IMR-90 (cell line): ENCODE results near the gene SYT8. TPM values are rescaled to one million over a fixed set of nuclear protein-coding genes. Genes with fewer than 3 reads are reported as not detected.
A peak's percentile ranks its signal among the peaks of the same experiment; 100 is the strongest.

Source experiments
- ATAC-seq: fragments of 200-7000 bp; cut with Tn5 transposase; 2 replicates; pipeline ENCODE4 v1.9.1; 2020; ENCODE audit warnings: low read depth, mild to moderate bottlenecking, moderate library complexity
- BruUV-seq: library from RNA; stranded (reverse); fragments of 400-500 nt; replicated peaks from 2 replicates; lab custom pipeline; 2021; lab: Mats Ljungman, UMichigan
- CTCF ChIA-PET: fragments of 300-600 bp; formaldehyde crosslinking; extraction: SDS; loops from one replicate; lab custom pipeline; 2021; ENCODE audit warnings: antibody characterized with exemption; lab: Yijun Ruan, JAX
- POLR2A ChIA-PET: fragments of 300-600 bp; sonication (Branson Sonifier 250); formaldehyde crosslinking; loops from one replicate; lab custom pipeline; 2022; ENCODE audit warnings: antibody characterized with exemption; ENCODE audit not compliant: unreplicated experiment; lab: Charles Lee
- DNase-seq: peaks from one replicate; pipeline ENCODE4 v3.0.0; 2013
- H2AFZ ChIP-seq: replicated peaks from 2 replicates; pipeline ENCODE3; 2013; ENCODE audit warnings: low read length, mild to moderate bottlenecking; ENCODE audit not compliant: poor library complexity
- H2AK5ac ChIP-seq: 2 replicates; pipeline ENCODE4 v1.6.1; 2013; ENCODE audit warnings: low read depth, low read length, inconsistent platforms
- H2AK9ac ChIP-seq: replicated peaks from 2 replicates; pipeline ENCODE3; 2013; ENCODE audit warnings: mild to moderate bottlenecking, low read depth, low read length, moderate library complexity; ENCODE audit not compliant: poor library complexity
- H2BK120ac ChIP-seq: 2 replicates; pipeline ENCODE4 v1.6.1; 2013; ENCODE audit warnings: low read depth, low read length, inconsistent platforms
- H2BK15ac ChIP-seq: 3 replicates; pipeline ENCODE4 v1.6.1; 2013; ENCODE audit warnings: low read depth, low read length, inconsistent platforms
- H2BK20ac ChIP-seq: 2 replicates; pipeline ENCODE4 v1.6.1; 2013; ENCODE audit warnings: low read depth, mild to moderate bottlenecking, inconsistent platforms, low read length, moderate library complexity
- H2BK5ac ChIP-seq: 2 replicates; pipeline ENCODE4 v1.6.1; 2013; ENCODE audit warnings: mild to moderate bottlenecking, low read depth, low read length, inconsistent platforms; ENCODE audit not compliant: poor library complexity, severe bottlenecking
- H3K14ac ChIP-seq: replicated peaks from 2 replicates; pipeline ENCODE4 v1.6.1; 2013; ENCODE audit warnings: low read depth, low read length, inconsistent platforms
- H3K18ac ChIP-seq: 2 replicates; pipeline ENCODE4 v1.6.1; 2013; ENCODE audit warnings: low read depth, low read length, control low read depth
- H3K23ac ChIP-seq: 2 replicates; pipeline ENCODE4 v1.6.1; 2013; ENCODE audit warnings: low read depth, low read length, inconsistent platforms
- H3K27ac ChIP-seq: 2 replicates; pipeline ENCODE4 v1.5.1; 2013; ENCODE audit warnings: mild to moderate bottlenecking, control low read depth, low read length; ENCODE audit not compliant: insufficient read depth
- H3K27me3 ChIP-seq: 2 replicates; pipeline ENCODE4 v1.6.1; 2013; ENCODE audit warnings: low read length; ENCODE audit not compliant: control insufficient read depth, insufficient read depth
- H3K36me3 ChIP-seq: 2 replicates; pipeline ENCODE4 v1.6.1; 2013; ENCODE audit warnings: low read length, mixed read lengths; ENCODE audit not compliant: control insufficient read depth, insufficient read depth
- H3K4ac ChIP-seq: 2 replicates; pipeline ENCODE4 v1.6.1; 2013; ENCODE audit warnings: low read depth, low read length, inconsistent platforms
- H3K4me1 ChIP-seq: 2 replicates; pipeline ENCODE4 v1.6.1; 2013; ENCODE audit warnings: low read length, mixed read lengths; ENCODE audit not compliant: control insufficient read depth, insufficient read depth
- H3K4me2 ChIP-seq: 2 replicates; pipeline ENCODE4 v1.6.1; 2013; ENCODE audit warnings: low read depth, mild to moderate bottlenecking, control low read depth, low read length, moderate library complexity
- H3K4me3 ChIP-seq: 2 replicates; pipeline ENCODE4 v1.5.1; 2013; ENCODE audit warnings: low read depth, mild to moderate bottlenecking, control low read depth, low read length, moderate library complexity; ENCODE audit not compliant: insufficient read depth
- H3K56ac ChIP-seq: 2 replicates; pipeline ENCODE4 v1.6.1; 2013; ENCODE audit warnings: low read length, inconsistent platforms; ENCODE audit not compliant: insufficient read depth; ENCODE audit errors: extremely low read depth
- H3K79me1 ChIP-seq, 2 experiments: 2 replicates each; pipeline ENCODE4 v1.6.1; 2013; ENCODE audit warnings: low read length in 2 of 2, inconsistent platforms in 1 of 2, low read depth in 1 of 2
- H3K9ac ChIP-seq: 2 replicates; pipeline ENCODE4 v1.6.1; 2013; ENCODE audit warnings: low read depth, low read length, control low read depth
- H3K9me1 ChIP-seq: 2 replicates; pipeline ENCODE4 v1.6.1; 2013; ENCODE audit warnings: low read length, inconsistent platforms; ENCODE audit not compliant: insufficient read depth
- H3K9me3 ChIP-seq: 2 replicates; pipeline ENCODE4 v1.6.1; 2013; ENCODE audit warnings: low read length; ENCODE audit not compliant: control insufficient read depth, insufficient read depth
- H4K20me1 ChIP-seq: 2 replicates; pipeline ENCODE4 v1.6.1; 2013; ENCODE audit warnings: low read length, inconsistent platforms; ENCODE audit not compliant: insufficient read depth
- H4K5ac ChIP-seq: 2 replicates; pipeline ENCODE4 v1.6.1; 2013; ENCODE audit warnings: mild to moderate bottlenecking, low read depth, low read length, control low read depth
- H4K8ac ChIP-seq, 2 experiments: 2 replicates each; pipeline ENCODE4 v1.6.1; 2013; ENCODE audit warnings: low read depth in 2 of 2, low read length in 2 of 2, control low read depth in 1 of 2, inconsistent platforms in 1 of 2
- H4K91ac ChIP-seq: 2 replicates; pipeline ENCODE4 v1.6.1; 2013; ENCODE audit warnings: low read depth, low read length, inconsistent platforms; ENCODE audit not compliant: insufficient read depth
- BHLHE40 ChIP-seq: fragments of 150-350 bp; IDR thresholded peaks from 2 replicates; pipeline ENCODE4 v1.6.1; 2016; ENCODE audit warnings: mild to moderate bottlenecking, low read depth, low read length
- CEBPB ChIP-seq: IDR thresholded peaks from 2 replicates; pipeline ENCODE4 v1.6.1; 2012; ENCODE audit warnings: low read depth, low read length, improper control_type of control experiment
- CHD1 ChIP-seq: IDR thresholded peaks from 2 replicates; pipeline ENCODE4 v1.6.1; 2012; ENCODE audit warnings: low read depth, low read length, improper control_type of control experiment
- FOS ChIP-seq: fragments of 150-350 bp; IDR thresholded peaks from 2 replicates; pipeline ENCODE4 v1.6.1; 2016; ENCODE audit warnings: low read depth, low read length
- MAFK ChIP-seq: IDR thresholded peaks from 2 replicates; pipeline ENCODE4 v1.6.1; 2012; ENCODE audit warnings: low read depth, low read length, improper control_type of control experiment
- MAZ ChIP-seq: IDR thresholded peaks from 2 replicates; pipeline ENCODE4 v1.6.1; 2012; ENCODE audit warnings: low read depth, mild to moderate bottlenecking, low read length, improper control_type of control experiment, moderate library complexity, borderline replicate concordance
- MXI1 ChIP-seq: IDR thresholded peaks from 2 replicates; pipeline ENCODE4 v1.6.1; 2012; ENCODE audit warnings: low read depth, mild to moderate bottlenecking, low read length, moderate library complexity, borderline replicate concordance
- NFE2L2 ChIP-seq: fragments of 150-350 bp; IDR thresholded peaks from 2 replicates; pipeline ENCODE4 v1.6.1; 2016; ENCODE audit warnings: low read depth, mild to moderate bottlenecking, low read length
- POLR2A ChIP-seq: IDR thresholded peaks from 2 replicates; pipeline ENCODE4 v1.6.1; 2012; ENCODE audit warnings: mild to moderate bottlenecking, low read depth, low read length
- RAD21 ChIP-seq: IDR thresholded peaks from 2 replicates; pipeline ENCODE4 v1.6.1; 2012; ENCODE audit warnings: low read length, improper control_type of control experiment
- RCOR1 ChIP-seq: IDR thresholded peaks from 2 replicates; pipeline ENCODE4 v1.6.1; 2012; ENCODE audit warnings: mild to moderate bottlenecking, low read length, improper control_type of control experiment; ENCODE audit not compliant: insufficient replicate concordance
- RFX5 ChIP-seq: IDR thresholded peaks from 2 replicates; pipeline ENCODE4 v1.8.0; 2012; ENCODE audit warnings: low read depth, mild to moderate bottlenecking, low read length, moderate library complexity
- SMC3 ChIP-seq: fragments of 150-350 bp; IDR thresholded peaks from 2 replicates; pipeline ENCODE4 v1.6.1; 2016; ENCODE audit warnings: low read depth, mild to moderate bottlenecking, antibody characterized with exemption, low read length, moderate library complexity
- WGBS, 2 experiments: methylation state at CpG; one replicate each; pipeline versions ENCODE4 v1.1.5 to v1.1.7; 2013; ENCODE audit warnings: missing lambda C conversion rate in 2 of 2; ENCODE audit not compliant: insufficient read length in 1 of 2; ENCODE audit errors: extremely low coverage in 2 of 2; 5-methylcytosine and 5-hydroxymethylcytosine counted together
- dilution Hi-C: fragments of 300-500 bp; cut with HindIII; formaldehyde crosslinking; loops from one replicate; pipeline ENCODE4 v1.14.3; 2018; ENCODE audit warnings: low sequenced_read_pairs; ENCODE audit not compliant: unreplicated experiment
- in situ Hi-C: fragments of 300-500 bp; cut with MboI; formaldehyde crosslinking; loops from 3 replicates; pipeline ENCODE4 v1.14.3; 2019; ENCODE audit warnings: low sequenced_read_pairs, inconsistent platforms, mixed read lengths
- intact Hi-C: fragments of 100-400 bp; cut with micrococcal nuclease; formaldehyde crosslinking; loops from 2 replicates; pipeline ENCODE4 v1.10.0; 2022
- polyA plus RNA-seq, 3 experiments: library from polyadenylated mRNA; depleted of rRNA; stranded (reverse); fragments of >200 nt; gene quantifications; 2 replicates each; pipeline ENCODE4 v1.2.3, GENCODE V29; 2012; ENCODE audit warnings: low replicate concordance in 1 of 3
- total RNA-seq: library from RNA; depleted of rRNA; stranded (reverse); fragments of >200 nt; gene quantifications from 2 replicates; pipeline ENCODE4 v1.2.3, GENCODE V29; 2012
- TF ChIP-seq, protein P1 (sequence below): conservative IDR thresholded peaks from 2 replicates; pipeline ENCODE4 v1.5.1; 2012; ENCODE audit warnings: mild to moderate bottlenecking, low read depth, low read length, improper control_type of control experiment
- TF ChIP-seq, protein P2 (sequence below): fragments of 150-350 bp; IDR thresholded peaks from 2 replicates; pipeline ENCODE4 v1.6.1; 2017; ENCODE audit warnings: mild to moderate bottlenecking, antibody characterized with exemption, low read length, low read depth

Gene SYT8
- total and polyA plus RNA-seq, 2 of the 4 experiments (the other 2 are of a cell fraction) = not detected

DNA sequence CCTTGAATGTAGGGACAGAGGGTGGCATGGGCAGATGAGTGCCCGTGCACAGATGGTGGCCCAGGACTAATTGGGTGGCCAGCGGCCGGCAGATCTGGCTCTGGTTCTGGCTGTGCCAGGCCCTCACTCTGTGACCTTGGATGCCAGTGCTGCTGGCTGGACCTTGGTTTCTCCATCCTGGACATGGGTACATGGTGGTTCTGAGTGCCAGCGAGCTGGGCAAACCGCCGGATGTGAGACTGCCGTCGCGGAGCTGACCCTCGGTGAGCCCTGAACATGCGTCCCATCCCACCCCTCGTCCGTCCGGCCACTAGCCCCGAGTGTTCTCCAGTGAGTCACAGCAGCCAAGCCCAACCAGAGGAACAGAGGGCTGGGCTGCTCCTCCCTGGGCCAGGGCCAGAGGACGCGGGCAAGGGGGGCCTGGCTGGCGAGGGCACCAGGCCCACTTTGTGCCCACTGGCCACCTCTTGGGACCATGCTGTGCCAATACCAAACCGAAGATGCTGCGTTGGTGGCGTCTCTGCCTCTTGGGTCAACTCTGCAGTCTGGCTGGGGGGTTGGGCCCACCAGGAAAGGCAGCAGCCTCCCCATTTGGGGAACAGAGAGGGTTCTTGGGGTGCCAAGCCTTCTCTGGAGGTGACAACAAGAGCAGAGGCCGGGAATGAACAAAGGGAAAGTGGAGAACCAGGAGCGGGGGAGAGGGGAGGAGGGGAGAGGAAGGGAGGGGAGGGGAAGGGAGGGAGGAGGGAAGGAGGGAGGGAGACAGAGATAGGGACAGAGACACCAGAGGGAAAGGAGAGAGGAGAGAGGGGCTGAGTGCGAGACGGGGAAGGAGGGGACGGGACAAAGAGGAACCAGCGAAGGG, 28.8 kb downstream of the SYT8 start:
- intact Hi-C loops = no loop called here
- Histone ChIP-seq H4K91ac (peak overlapping the region; percentile 89), H3K36me3 (no peaks in the 10 kb centered on the region), H3K14ac (peak overlapping the region; percentile 62; the same call in 1 of the 2 replicates), H4K8ac (peak overlapping the region; percentile 40 to 79; a peak in 3 of 4 replicates), H3K4me2 (peak overlapping the region; percentile 43; the same call in 1 of the 2 replicates), H3K56ac (no peak overlapping the region; the same call in 1 of the 2 replicates), H3K9me3 (no peaks in the 10 kb centered on the region), H3K27me3 (peaks cover 15% of the 10 kb centered on the region), H2BK15ac (peak overlapping the region; percentile 1; the same call in 2 of the 3 replicates), H2BK20ac (peak overlapping the region; percentile 83), H2BK5ac (peak overlapping the region; percentile 26), H3K23ac (no peak overlapping the region), H3K18ac (peak overlapping the region; percentile 22; the same call in 1 of the 2 replicates), H3K9me1 (peaks cover 4% of the 10 kb centered on the region), H3K79me1 (no peaks in the 10 kb centered on the region), H4K20me1 (no peaks in the 10 kb centered on the region), H3K27ac (peak overlapping the region; percentile 25; the same call in 1 of the 2 replicates), H3K4me3 (no peak overlapping the region), H3K4me1 (peaks cover 14% of the 10 kb centered on the region), H3K9ac (no peak overlapping the region; the same call in 1 of the 2 replicates), H3K4ac (peak overlapping the region; percentile 78), H2BK120ac (peak overlapping the region; percentile 90), H2AK9ac (peak overlapping the region; percentile 98), H2AK5ac (peak overlapping the region; percentile 82), H2AFZ (peak overlapping the region; percentile 91), H4K5ac (peak overlapping the region; percentile 69; the same call in 1 of the 2 replicates)
- dilution Hi-C loops = no loop called here
- BruUV-seq = no TSS peak
- ChIA-PET POLR2A (no interaction called here), CTCF (no interaction called here)
- DNase-seq (peak; percentile 86), ATAC-seq (peak; percentile 99)
- in situ Hi-C loops = no loop called here
- WGBS, 2 experiments = 70% methylated on average over 7 of the region's 27 CpGs; no CpG with 5 or more reads in 1 of the 2 experiments
- no peak for TF ChIP-seq MAFK
- TF ChIP-seq NFE2L2 = no peak
- no peak for TF ChIP-seq SMC3
- TF ChIP-seq MXI1 = no peak
- no peak for TF ChIP-seq POLR2A
- TF ChIP-seq BHLHE40 = 0 out of 2 replicates have a peak, but pooled peaks have one; percentile 19
- TF ChIP-seq, protein P1, sequence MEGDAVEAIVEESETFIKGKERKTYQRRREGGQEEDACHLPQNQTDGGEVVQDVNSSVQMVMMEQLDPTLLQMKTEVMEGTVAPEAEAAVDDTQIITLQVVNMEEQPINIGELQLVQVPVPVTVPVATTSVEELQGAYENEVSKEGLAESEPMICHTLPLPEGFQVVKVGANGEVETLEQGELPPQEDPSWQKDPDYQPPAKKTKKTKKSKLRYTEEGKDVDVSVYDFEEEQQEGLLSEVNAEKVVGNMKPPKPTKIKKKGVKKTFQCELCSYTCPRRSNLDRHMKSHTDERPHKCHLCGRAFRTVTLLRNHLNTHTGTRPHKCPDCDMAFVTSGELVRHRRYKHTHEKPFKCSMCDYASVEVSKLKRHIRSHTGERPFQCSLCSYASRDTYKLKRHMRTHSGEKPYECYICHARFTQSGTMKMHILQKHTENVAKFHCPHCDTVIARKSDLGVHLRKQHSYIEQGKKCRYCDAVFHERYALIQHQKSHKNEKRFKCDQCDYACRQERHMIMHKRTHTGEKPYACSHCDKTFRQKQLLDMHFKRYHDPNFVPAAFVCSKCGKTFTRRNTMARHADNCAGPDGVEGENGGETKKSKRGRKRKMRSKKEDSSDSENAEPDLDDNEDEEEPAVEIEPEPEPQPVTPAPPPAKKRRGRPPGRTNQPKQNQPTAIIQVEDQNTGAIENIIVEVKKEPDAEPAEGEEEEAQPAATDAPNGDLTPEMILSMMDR = no peak
- TF ChIP-seq RCOR1 = no peak
- TF ChIP-seq RAD21 = no peak
- no peak for TF ChIP-seq CEBPB
- peak; percentile 79 for TF ChIP-seq MAZ
- TF ChIP-seq FOS = peak; percentile 98
- no peak for TF ChIP-seq CHD1
- TF ChIP-seq, protein P2, sequence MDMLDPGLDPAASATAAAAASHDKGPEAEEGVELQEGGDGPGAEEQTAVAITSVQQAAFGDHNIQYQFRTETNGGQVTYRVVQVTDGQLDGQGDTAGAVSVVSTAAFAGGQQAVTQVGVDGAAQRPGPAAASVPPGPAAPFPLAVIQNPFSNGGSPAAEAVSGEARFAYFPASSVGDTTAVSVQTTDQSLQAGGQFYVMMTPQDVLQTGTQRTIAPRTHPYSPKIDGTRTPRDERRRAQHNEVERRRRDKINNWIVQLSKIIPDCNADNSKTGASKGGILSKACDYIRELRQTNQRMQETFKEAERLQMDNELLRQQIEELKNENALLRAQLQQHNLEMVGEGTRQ = no peak
- no peak for TF ChIP-seq RFX5
